ENCODE results near the gene GABPB1. TPM values are rescaled to one million over a fixed set of nuclear protein-coding genes. Genes with fewer than 3 reads are reported as not detected.

Gene GABPB1
- polyA plus RNA-seq, 4 donors: 29.0 to 32.0 (median 30.5) TPM

DNA sequence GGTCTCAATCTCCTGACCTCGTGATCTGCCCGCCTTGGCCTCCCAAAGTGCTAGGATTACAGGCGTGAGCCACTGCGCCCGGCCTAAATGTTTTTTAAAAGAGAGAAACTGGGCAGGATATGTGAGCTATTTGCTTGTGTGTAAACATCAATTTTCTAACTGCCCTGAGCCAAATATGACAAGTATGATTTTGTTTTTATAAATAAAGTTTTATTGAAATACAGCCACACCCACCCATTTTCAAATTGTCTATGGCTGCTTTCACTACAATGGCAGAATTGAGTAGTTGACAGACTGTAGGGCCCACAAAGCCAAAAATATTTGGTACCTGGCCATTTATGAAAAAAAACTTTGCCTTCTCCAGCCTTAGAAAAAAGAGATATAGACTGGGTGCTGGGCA lies 73.6 kb downstream of the GABPB1 start:
- DNase-seq (ENCODE audit: low read depth in 4 of 4, low spot score in 2 of 4): no peak

DNA sequence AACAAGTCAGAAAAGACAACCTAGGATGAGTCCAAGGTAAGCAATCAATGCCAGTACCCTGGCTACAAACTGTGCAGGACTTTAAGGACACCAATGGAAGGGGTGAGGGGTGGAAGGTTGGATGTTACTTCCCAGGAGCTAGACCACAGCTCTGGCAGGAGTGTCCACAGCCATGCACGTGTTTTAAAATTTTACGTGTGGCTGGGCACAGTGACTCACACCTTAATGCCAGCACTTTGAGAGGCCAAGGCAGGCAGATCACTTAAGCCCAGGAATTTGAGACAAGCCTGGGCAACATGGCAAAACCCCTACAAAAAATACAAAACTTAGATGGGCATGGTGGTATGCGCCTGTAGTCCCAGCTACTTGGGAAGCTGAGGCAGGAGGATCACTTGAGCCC lies 74.7 kb downstream of the GABPB1 start:
- no peak for DNase-seq (ENCODE audit: low read depth in 4 of 4, low spot score in 2 of 4)

DNA sequence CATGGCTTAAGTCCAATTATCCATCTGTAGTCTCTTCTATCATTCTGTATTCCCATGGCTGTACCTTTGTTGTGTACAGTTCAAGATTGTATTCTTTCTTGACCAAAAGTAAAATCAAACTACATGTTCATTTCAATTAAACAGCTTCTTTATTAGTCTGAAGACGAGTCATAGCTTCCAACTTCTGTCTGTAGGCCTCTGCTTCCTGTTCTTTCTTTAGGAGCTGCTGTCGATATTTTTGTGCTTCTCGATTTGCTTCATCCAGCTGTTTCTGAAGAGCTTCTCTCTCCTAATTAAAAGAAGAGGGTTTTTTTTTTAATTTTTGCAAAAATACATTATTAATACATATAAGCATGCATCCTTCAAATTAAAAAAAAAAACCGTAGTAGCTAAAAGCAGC lies 76.5 kb downstream of the GABPB1 start:
- no peak for DNase-seq (ENCODE audit: low read depth in 4 of 4, low spot score in 2 of 4)

DNA sequence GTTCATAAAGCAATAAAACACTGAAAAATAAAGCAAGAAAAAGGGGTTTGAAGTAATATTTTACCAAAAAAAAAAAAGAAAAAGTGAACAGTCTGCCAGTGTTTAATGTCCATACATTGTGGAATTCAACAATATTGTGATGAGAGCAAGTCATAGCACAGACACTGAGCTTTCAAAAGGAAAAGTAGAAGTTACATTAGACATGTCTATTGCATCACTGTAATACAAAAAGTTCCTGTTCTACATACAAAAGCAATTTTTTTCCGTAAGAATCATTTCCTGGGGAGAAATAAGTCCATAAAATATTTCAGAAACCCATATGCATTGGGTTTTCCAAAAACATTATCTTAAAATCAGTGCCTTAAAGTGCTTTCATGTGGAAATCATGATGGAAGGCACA lies 77.6 kb downstream of the GABPB1 start:
- no peak for DNase-seq (ENCODE audit: low read depth in 4 of 4, low spot score in 2 of 4)

DNA sequence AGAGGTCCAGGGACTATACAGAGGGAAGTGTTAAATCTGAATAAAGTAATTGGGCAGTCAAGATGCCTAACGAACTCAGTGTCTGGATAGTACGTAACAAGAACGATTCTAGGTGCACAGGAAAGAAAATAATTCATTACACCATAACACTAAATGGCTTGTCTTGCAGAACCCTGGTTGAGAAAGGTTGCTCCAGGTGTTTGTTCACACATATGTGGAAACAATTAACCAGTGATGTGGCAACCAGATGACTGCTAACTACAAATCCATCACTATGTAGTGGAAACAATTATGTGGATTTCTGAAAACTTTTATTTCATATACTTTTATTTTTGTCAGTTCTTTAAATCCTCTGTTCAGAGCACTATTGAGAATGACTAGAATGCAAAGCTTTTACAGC lies 79.1 kb downstream of the GABPB1 start:
- no peak for DNase-seq (ENCODE audit: low read depth in 4 of 4, low spot score in 2 of 4)

DNA sequence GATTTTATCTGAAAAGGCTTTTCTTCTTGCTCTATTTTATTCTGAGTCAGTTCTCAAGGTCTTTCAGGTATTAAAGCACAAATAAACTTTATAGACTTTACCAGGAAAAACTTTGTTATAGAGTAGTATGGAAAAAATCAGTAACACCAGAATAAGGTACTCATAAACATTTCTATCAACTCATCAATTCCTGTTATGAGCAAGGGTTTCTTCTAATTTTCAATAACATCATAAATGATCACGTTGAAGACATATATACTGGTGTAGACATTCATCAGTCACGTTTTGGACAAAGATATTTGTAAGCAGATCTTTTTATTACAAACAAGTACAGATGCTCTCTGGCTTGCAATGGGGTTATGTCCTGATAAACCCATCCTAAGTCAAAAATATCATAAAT lies 79.9 kb downstream of the GABPB1 start:
- no peak for DNase-seq (ENCODE audit: low read depth in 4 of 4, low spot score in 2 of 4)

DNA sequence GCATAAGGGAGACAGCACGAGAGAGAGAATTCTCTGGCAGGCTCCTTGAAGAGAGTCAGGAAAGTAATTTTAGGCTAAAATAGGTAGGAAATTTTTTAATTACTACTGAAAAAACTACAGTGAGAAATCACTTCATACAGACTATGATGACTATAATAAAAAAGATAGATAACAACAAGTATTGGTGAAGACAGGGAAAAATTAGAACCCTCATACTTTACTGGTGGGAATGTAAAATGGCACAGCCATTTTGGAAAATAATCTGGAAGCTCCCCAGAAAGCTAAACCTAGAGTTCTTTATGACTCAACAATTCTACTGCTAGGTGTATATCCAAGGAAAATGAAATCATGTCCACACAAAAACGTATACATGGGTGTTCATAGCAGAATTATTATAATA lies 87.4 kb downstream of the GABPB1 start:
- DNase-seq (ENCODE audit: low read depth in 4 of 4, low spot score in 2 of 4): no peak

DNA sequence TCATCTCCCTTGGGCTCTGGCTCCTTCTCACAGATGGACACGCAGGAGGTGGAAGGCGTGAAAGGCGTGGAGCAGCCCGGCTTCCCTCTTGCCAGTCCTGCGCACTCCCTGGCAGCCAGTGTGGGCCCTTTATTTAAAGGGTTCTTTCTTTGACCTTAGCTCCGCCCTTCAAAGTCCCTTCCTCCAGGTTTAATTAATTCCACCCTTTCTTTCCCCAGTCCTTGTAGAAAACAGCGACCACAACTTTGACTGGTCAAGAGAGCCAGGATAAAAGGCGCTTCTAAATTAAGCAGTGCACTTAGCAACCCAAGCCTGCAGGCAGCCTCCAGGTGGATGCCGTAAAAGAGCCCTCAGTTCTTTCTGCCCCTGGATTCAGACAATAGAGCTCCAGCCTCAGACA lies 89.4 kb downstream of the GABPB1 start, which contains the start of gene HDC:
HDC (minus strand) TSS at position 107 of the 400 bp plus-strand sequence; CDS start at position 4, 103 bp downstream.
- no peak for DNase-seq (ENCODE audit: low read depth in 4 of 4, low spot score in 2 of 4)

DNA sequence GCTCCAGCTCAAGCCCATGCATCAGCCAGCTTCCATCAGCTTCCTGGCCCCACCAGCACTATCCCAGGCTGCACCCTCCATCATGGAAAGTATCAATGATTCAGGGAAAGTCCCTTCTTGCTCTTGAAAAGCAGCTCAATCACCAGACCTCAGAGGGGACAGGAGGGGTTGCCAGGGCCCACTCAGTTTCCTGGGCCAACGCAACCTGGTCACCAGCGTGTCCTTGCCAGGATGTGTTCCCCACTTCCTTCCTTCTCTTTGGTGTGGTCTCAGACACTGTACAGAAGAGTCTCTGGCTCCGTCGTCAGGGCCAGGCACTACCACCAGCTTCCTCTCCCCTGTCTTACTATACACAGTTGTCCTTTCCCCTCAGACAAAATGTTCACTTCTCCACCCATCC lies 92.5 kb downstream of the GABPB1 start:
- no peak for DNase-seq (ENCODE audit: low read depth in 4 of 4, low spot score in 2 of 4)

DNA sequence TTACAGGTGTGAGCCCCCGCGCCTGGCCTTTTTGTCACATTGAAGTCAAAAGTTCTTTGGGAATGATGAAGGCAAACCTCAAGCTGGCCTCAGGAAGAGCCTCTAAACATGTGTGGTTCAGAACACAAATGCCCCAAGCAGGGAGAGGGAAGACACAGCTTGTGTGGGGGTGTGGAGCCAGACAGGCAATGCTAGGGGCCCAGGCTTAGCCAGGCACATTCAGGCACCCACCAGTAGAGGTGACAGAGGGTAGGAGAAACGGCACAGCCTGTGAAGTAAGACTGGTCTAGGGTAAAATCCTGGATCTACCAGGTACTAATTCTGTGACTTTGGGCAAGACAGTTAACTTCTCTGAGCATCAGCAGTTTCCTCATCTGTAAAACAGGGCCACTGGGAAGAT lies 93.0 kb downstream of the GABPB1 start:
- DNase-seq (ENCODE audit: low read depth in 4 of 4, low spot score in 2 of 4): no peak

DNA sequence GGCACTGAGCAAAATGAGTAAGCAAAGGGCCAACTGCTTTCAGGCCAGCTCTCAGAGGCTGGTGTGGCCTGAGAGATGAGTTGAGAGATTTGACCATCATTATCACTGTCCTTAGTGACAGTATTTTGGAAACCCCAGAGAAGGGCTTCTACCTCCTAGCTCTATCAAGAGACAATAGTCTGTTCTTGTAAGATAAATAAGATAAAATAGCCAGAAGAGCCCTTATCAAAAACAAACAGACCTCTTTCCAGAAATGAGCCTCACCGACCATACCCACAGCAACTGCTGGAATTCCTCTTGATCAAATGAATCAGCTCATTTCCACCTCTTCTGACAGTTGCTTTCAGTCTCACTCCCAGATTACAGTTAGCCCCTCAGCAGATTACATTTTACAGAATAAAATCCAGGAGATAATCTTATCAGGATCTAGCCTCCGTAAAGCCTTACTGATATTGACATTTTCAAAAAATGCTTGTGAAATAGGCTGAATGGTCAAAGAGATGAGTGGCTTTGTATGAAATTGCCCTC lies 94.0 kb downstream of the GABPB1 start:
- DNase-seq (ENCODE audit: low read depth in 4 of 4, low spot score in 2 of 4): no peak

DNA sequence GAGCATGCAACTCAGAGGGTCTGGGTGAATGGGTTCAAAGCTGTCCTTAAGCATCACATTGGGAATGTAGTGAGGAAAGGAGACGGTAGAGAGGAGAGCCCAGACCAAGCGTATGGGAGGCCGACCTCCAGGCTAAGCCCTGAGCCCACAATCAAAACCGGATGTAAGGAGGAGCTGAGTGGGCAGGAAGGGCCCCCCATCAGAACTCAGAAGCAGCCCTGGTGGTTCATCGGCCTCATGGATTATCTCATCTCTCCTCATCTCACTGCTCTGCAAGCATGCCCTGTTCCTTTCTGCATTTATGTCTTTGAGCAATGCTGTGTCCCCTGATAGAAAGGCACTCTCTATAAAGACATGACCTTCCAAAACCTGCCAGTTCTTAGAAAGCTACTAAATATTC lies 95.7 kb downstream of the GABPB1 start:
- DNase-seq (ENCODE audit: low read depth in 4 of 4, low spot score in 2 of 4): no peak

DNA sequence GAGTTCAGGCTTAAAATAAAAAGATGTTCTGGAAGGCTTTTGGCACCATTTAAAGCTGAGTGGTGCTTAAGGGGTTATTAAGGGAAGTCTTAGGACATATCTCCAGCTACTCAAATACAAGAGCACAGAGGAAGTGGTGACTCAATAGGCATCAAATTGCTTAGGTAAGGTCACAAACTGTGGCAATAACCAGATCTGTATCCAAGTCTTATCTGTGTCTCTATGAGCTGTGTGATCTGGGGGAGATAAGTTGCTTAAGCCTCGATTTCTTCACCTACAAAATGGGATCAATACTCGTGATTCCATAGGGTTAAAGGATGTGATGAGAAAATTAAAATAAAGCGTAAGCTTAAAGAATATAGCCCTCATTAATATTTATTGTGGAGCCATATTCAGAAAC lies 97.1 kb downstream of the GABPB1 start:
- no peak for DNase-seq (ENCODE audit: low read depth in 4 of 4, low spot score in 2 of 4)

DNA sequence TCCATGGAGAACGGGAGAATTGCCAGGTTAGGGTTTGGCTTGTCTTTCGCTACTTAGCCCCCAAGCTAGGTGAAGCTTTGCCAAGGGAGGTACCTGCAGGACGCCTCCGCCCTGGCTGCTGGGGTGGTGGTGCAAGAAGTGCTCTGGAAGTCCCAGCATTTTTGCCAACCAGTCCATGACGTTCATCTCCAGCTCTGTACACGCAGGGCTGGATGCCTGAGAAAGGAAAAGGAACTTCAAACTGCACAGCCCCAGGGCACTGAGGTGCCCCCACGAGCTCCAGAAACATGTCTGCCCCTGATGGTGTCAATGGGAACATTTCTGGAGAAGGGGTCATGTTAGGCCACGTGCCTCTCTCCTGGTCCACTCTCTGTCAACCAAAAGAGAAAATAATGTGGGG lies 97.7 kb downstream of the GABPB1 start:
- DNase-seq (ENCODE audit: low read depth in 4 of 4, low spot score in 2 of 4): no peak

DNA sequence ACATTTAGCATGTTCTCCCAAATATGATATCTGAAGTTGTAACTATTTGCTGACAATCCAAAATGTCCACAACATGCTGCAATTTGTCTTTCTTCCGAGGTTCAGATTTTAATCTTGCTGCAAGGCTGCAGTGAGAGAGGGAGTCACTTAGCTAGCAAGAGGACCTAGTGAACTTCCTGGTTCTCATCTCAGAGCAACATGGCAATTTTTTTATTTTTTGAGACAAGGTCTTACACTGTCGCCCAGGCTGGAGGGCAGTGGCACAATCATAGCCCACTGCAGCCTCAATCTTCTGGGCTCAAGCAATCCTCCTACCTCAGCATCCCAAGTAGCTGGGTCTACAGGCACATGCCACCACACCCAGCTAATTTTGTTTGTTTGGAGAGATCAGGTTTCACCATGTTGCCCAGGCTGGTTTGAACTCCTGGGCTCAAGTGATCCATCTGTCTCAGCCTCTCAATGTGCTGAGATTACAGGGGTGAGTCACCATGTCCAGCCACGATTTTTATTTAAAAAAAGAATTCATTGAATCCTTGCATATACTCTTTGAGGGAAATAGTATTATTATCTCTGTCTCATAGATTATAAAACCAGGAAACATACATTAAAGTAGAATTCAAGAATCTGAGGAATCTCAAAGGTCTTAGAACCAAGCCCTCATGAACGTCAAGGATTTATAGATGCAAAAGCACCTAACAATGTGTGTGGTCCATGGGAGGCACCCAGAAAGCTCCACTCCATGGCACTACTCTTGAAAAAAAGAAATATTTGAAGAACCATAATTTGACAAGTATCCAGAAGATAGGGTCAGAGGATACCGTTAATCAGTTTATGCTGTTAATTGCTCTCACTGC lies 98.6 kb downstream of the GABPB1 start:
- no peak for DNase-seq (ENCODE audit: low read depth in 4 of 4, low spot score in 2 of 4)

DNA sequence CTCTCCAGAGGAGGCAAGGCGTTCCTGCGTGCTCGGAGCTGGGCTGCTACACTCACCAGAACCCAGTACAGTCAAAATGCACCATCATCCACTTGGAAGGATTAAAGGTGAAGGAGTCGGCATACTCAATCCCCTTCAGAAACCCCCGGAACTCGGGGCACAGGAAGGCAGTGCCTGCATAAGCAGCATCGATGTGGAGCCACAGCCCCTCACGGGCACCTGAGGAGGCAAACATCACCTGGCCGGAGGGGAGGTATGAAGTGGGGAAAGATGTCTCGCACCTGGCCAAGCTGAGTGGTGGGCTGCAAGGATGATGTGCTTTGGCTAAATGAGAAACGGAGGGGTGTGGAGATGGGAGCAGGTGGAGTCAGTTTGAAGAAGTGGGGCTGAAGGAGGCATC lies 102.4 kb downstream of the GABPB1 start:
- DNase-seq (ENCODE audit: low read depth in 4 of 4, low spot score in 2 of 4): no peak

DNA sequence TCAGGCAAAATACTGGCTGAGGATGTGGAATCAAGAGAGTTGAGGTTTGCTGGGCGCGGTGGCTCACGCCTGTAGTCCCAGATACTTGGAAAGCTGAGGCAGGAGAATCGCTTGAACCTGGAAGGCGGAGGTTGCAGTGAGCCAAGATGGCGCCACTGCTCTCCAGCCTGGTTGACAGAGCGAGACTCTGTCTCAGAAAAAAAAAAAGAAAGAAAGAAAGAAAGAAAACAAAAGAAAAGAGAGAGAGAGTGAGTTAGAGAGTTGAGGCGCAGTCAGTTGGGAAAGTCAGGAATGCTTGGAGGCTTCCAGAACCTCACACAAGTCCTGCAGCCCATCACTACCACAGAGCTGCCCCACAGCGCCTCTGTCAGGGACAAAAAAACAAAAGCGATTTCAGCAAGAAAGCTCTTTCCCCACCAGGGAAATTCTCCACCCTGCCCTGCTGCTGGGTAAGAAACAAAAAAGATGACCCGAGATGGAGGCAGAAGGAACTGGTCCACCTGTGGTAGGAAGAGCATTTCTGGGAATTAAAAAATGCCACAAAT lies 103.3 kb downstream of the GABPB1 start:
- DNase-seq (ENCODE audit: low read depth in 4 of 4, low spot score in 2 of 4): no peak

DNA sequence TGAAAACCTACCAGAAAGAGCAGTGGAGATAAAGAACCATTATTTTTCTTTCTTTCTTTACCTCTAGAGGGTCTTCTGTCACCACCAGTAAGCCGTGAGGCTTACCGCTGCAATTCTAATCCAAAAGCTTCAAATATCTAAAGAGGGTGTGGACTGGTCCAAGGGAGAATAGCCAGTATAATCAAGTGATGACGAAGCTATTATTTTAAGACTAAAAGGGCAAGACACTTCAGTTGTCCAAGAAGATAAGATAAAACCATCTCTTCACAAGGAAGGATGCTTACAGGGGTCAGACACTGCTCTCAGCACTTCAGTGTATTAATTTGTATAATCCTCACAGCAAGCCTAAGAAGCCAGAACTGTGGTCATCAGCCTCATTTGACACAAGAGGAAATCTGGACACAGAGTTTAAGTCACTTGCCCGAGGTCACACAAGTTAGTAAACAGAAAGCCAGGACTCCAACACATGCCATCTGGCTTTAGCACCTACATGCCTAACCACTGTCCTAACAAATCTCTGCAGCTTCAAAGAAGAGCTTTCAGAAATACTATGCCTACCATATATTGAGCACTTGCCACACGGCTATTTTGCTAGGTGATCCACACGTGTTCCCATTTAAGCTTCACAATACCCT lies 104.1 kb downstream of the GABPB1 start:
- no peak for DNase-seq (ENCODE audit: low read depth in 4 of 4, low spot score in 2 of 4)

DNA sequence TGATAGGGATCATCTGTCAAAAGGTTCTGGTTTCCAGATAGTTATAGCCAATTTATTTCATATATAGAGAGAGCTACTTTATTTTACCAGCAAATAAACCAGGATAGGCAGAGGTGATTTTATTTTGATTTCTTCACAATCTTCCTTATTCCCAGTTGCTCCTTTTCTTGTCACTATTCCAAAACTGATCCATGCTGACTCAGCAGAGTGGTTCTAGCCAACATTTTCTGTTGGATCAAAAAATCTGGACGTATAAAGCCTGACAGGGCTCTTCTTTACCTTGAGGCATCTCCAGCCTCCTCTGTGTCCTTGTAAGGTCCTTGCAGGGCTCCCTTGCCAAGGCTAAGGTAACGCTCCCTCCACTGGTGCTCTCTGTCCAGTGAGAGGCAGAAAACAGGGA lies 105.3 kb downstream of the GABPB1 start:
- DNase-seq (ENCODE audit: low read depth in 4 of 4, low spot score in 2 of 4): no peak

DNA sequence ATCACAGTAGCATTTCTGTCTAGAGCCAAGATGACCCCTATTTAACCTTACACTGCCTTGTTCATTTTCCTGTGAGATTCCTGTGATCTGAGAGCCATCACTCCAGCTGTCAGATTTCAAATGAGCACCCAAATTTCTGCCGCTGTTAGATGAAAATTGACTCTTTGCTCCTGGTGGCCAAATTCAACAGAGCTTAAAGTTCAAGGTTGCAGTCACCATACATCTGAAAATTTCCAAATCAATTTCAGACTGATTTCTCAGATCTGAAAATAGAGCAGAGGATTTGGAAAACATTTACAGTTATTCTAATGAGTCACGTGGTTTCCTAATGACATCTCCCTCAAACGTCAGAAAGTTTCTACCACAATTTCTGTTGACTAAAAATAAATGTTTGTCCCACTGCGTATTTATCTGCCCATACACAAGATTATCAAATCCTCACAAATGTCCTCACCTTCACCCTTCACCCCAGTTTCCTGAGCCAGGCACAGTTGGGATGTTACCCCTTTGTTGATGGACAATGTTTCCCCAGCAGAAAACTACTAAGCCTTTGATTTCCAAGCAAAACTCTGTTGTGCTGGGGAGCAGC lies 105.9 kb downstream of the GABPB1 start:
- DNase-seq (ENCODE audit: low read depth in 4 of 4, low spot score in 2 of 4): no peak

All from left renal cortex interstitium (tissue), 4 donors.